Subcutaneous adipose tissue (tissue), 4 donors: ENCODE results near the gene HOXC6. TPM values are rescaled to one million over a fixed set of nuclear protein-coding genes. Genes with fewer than 3 reads are reported as not detected.

Experiments
- total RNA-seq, 4 donors: library from RNA; depleted of rRNA; stranded (reverse); fragments of >200 nt; gene quantifications; one replicate each; pipeline ENCODE4 v1.1.0, GENCODE V29; 2016
- TF ChIP-seq, protein P1 (sequence below): fragments of 450-650 bp; IDR thresholded peaks from one replicate; pipeline ENCODE4 v1.5.1; 2016; ENCODE audit warnings: low read depth, mild to moderate bottlenecking, control low read depth, antibody characterized with exemption, moderate library complexity

Gene HOXC6
- total RNA-seq, 4 donors from 2014 or later: 2.5 to 5.5 (median 5.2) TPM

DNA sequence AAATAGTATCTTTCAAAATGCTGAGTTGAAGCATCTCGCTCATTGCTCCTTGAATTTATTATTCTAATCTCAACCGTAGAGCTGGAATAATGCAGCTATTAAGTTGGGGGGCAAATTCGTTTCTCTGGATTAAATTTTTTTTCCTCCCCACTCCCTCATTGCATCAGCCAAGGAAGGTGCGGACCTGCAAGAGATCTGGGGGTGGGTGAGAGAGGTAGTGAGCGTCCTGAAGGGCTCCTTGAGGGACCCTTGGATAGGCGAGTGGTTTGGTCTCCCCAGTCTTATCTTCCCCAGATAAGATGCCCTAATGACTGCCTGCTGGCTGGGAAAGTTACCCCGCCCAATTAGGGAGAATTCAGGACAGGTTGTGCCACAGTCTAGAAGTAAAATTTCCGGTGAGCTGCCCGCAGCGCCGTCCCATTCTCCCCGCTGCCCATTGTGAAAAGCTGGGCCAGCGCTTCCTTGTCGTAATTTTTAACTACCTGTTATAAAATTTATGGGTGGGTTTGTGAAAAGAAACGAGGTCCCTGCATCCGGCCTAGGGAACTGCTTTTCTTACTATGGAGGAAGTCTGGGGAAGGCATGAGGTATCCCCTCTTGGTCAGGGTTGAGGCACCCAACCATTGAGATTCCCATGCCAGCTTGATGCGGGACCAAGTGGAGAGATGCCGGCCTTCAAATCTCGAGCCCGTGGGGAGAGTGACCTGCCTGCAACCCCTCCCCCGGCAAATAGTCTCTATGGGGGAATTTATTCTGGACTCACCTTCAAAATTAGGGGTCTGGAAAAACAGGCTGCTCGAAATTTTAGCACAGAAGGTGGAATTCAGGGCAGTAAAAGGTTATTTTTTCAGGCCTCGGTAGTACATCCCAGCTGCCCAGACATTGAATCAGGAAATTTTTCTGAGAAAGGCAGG is 13.0 kb upstream of the HOXC6 start:
- TF ChIP-seq, protein P1, sequence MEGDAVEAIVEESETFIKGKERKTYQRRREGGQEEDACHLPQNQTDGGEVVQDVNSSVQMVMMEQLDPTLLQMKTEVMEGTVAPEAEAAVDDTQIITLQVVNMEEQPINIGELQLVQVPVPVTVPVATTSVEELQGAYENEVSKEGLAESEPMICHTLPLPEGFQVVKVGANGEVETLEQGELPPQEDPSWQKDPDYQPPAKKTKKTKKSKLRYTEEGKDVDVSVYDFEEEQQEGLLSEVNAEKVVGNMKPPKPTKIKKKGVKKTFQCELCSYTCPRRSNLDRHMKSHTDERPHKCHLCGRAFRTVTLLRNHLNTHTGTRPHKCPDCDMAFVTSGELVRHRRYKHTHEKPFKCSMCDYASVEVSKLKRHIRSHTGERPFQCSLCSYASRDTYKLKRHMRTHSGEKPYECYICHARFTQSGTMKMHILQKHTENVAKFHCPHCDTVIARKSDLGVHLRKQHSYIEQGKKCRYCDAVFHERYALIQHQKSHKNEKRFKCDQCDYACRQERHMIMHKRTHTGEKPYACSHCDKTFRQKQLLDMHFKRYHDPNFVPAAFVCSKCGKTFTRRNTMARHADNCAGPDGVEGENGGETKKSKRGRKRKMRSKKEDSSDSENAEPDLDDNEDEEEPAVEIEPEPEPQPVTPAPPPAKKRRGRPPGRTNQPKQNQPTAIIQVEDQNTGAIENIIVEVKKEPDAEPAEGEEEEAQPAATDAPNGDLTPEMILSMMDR: no peak

DNA sequence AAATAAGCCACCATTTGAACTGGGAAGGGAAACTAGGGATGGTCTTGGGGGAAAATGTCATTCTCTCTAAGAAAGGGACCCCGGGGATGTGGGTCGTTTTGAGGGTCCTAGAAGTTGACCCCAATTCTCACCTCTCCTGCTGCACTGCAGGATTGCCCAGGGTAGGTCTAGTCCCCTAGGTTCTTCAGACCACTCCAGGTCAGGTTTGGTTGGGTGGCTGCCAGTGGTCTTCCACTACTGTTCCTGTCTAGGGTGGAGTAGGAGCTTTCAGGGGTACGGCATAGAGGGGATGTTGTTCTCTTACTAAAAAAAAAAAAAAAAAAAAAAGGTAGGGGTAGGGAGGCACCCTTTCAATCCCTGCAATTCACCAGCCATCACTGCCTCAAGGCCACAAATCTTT is 12.2 kb upstream of the HOXC6 start:
- TF ChIP-seq, protein P1: no peak

DNA sequence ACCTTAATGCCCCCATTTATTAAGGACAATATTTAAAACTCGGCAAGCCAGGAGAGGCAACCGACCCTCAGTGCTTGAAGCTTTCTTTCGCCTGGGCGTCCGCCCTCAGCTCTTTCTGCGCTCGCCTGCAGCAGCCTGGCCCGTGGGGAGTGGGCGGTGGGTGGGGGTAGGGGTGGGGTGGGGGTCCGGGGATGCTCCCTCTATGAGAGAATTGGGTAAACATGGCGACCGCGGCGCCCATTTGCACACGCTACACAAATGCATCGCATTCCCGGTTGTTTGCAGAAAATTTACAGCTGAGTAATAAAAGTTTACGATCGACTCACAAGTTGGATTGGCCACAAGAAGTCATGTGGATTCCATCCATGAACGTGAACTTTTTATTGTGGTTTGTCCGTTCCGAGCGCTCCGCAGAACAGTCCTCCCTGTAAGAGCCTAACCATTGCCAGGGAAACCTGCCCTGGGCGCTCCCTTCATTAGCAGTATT is 11.7 kb upstream of the HOXC6 start:
- TF ChIP-seq, protein P1: no peak

DNA sequence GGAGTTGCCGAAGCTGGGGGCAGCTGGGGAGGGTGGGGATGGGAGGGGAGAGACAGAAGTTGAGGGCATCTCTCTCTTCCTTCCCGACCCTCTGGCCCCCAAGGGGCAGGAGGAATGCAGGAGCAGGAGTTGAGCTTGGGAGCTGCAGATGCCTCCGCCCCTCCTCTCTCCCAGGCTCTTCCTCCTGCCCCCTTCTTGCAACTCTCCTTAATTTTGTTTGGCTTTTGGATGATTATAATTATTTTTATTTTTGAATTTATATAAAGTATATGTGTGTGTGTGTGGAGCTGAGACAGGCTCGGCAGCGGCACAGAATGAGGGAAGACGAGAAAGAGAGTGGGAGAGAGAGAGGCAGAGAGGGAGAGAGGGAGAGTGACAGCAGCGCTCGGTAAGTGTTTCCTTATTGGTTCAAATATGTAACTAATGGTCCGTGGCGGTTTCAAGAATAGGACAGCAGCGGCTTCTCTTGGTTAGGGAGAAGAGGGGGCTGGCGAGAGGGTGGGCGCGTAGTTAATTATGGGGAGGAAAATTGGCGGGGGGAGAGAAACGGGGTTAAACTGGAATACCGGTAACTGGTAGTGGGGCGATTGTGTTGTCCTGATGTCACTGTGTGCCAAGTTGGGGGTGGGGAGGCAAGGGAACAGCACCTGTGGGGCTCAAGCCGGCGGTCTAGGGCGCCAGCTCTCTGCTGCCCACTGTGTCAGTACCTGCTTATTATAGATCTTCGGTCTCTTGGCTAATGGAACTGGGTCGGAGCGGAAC is 11.0 kb upstream of the HOXC6 start:
- TF ChIP-seq, protein P1: no peak

DNA sequence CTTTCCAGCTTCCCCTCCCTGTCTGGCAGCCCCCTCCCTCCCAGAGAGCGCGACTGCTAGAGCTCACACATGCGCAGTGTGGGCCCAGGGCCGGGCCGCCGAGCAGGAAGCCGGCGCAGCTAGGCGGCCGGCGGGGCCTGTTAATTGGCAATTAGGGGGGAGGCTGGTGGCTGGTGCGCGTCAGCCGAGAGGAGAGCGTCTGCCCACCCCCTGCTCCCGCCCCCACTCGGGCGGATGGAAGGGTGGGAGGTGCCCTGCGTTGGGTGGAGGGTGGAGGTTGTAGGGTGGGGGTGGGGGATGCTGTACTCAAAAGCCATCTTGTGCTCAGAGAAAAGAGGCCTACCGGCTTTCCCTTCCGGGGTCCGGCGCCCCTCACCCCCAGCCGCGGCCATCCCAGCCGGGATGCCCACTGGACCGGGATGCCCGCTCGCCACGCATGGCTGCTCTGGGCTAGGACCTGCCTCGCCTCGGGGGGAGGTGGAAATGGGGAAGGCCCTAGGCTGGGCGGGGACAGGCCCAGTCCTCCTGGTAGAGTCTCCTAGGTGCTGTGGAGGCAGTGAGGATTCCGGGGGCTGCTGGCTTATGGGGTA is 10.3 kb upstream of the HOXC6 start:
- TF ChIP-seq, protein P1: no peak

DNA sequence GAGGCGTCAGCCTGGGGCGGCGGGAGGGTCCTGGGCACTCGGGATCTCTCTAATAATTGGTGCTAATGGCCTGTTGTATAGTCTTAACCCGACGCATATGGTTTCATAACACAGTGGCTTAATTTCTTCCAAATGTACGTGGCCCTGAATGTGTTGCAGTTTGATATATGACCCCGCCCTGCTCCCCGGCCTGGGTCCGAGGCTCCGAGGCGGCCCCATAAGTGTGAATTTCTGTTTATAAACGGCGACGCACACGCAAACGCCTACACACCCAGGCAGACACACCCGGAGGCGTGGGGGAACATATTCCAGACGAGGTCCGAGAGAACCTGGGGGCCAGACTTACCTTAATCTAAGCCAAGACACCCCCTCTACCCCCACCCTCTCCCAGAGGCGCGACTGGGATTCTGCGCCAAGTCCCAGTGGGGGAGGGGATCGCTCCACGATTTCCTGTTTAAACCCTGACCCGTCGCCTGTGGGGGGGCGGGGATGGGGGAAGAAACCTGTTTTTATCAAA is 9.7 kb upstream of the HOXC6 start:
- TF ChIP-seq, protein P1: no peak
